NCI-H1436 (cell line): Measurements from ENCODE around the gene CELSR2.

Experiments used
- DNase-seq: peaks from one replicate; lab custom pipeline; 2025; lab: John Stamatoyannopoulos, UW

CELSR2 gene

DNA sequence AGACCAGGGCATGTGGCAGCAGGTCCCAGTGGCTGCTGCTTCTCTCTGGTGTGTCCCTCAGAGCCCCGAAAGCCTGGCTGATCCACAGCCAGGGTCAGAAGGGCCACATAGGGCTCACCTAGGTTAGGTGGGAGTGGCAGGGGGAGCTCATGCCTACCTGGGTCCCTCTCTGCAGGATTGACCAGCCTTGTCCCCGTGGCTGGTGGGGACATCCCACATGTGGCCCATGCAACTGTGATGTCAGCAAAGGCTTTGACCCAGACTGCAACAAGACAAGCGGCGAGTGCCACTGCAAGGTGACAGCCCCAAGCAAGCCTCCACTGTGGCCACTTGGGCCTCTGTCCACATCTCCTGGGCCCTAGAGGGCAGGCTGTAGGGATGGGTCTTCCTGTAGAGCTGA, 15.7 kb downstream of the CELSR2 start:
- DNase-seq: no peak

DNA sequence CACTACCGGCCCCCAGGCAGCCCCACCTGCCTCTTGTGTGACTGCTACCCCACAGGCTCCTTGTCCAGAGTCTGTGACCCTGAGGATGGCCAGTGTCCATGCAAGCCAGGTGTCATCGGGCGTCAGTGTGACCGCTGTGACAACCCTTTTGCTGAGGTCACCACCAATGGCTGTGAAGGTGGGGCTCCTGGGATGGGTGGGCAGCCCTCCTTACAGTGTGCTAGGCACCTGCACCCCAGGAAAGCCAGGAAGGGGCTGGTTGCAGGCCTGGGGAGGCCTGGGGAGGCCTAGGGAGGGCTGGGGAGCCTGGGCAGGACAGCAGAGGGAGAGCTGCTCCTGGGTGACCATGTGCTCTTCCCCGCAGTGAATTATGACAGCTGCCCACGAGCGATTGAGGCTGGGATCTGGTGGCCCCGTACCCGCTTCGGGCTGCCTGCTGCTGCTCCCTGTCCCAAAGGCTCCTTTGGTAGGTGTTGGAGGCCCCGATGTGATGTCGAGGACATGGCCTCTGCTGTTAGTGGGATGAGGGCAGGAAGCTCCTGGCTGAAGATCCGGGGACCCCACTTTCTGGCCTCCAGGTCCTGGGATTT, 16.5 kb downstream of the CELSR2 start:
- no peak for DNase-seq

DNA sequence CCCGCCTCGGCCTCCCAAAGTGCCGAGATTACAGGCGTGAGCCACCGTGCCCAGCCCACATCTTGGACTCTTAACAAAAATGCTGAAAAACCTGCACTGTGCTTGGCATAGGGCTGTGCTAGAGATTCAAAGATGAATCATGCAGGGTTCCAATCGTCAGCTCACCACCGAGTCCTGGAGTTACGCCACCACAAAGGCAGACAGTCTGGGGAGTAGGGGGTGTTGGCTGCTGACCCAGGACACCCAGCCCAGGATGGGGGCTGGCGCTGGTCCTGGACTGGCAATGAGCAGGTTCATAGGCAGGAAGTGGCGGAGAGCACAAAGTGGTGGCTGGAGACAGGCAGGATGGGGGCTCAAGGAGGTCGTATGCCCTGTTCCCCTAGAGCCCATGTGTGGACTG, 17.6 kb downstream of the CELSR2 start:
- no peak for DNase-seq

DNA sequence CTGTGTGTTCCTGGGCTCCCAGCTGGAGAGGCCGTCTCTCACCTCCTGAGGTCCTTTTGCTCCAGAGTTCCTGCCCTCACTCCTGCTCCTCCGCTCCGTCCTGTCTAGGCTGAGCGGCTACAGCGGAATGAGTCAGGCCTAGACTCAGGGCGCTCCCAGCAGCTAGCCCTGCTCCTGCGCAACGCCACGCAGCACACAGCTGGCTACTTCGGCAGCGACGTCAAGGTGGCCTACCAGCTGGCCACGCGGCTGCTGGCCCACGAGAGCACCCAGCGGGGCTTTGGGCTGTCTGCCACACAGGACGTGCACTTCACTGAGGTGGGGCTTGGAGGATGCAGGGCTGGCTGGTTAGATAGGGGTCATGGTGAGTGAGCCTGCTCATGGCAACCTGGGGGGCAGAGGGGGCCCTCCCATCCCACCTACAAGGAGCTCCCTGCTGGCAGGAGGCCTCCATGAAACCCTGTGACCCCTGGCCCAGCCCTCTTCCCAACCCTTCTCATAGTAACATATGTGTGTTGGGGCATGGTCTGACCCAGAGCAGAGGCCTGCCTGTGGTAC, 18.5 kb downstream of the CELSR2 start:
- no peak for DNase-seq

DNA sequence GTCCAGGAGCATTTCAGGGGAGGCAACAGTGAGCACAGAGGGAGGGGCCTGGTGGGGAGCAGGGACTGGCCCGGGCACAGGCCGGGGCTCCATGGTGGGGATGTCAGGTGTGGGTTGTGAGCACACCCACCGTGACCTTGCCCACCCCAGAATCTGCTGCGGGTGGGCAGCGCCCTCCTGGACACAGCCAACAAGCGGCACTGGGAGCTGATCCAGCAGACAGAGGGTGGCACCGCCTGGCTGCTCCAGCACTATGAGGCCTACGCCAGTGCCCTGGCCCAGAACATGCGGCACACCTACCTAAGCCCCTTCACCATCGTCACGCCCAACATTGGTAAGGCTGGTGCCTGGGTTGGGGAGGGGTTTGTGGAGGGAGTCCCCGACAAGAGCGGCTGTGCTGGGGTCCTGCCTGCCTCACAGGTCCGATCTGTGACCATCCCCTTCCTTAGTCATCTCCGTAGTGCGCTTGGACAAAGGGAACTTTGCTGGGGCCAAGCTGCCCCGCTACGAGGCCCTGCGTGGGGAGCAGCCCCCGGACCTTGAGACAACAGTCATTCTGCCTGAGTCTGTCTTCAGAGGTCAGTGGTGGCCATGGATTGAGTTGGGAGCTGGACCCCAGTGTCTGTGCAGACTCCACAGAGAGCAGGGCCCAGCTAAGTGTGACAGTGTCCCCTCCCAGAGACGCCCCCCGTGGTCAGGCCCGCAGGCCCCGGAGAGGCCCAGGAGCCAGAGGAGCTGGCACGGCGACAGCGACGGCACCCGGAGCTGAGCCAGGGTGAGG, 19.3 kb downstream of the CELSR2 start:
- no peak for DNase-seq

DNA sequence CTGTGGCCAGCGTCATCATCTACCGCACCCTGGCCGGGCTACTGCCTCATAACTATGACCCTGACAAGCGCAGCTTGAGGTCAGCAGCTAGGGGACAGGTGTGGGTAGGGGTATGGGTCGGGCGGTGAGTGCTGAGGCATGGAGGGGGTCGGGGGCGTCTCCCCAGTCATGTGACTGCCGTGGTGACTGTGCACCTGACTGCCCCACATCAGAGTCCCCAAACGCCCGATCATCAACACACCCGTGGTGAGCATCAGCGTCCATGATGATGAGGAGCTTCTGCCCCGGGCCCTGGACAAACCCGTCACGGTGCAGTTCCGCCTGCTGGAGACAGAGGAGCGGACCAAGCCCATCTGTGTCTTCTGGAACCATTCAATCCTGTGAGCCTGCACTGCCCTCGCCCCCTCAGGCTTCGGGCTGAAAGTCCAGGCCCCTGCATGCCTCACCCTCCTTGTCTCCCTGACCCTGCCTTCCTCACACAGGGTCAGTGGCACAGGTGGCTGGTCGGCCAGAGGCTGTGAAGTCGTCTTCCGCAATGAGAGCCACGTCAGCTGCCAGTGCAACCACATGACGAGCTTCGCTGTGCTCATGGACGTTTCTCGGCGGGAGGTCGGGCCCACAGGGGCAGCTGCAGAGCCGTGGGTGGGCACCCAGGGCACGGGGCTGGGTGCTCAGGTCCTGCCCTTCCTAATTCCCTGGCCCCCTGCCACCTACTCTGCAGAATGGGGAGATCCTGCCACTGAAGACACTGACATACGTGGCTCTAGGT, 20.1 kb downstream of the CELSR2 start:
- no peak for DNase-seq

DNA sequence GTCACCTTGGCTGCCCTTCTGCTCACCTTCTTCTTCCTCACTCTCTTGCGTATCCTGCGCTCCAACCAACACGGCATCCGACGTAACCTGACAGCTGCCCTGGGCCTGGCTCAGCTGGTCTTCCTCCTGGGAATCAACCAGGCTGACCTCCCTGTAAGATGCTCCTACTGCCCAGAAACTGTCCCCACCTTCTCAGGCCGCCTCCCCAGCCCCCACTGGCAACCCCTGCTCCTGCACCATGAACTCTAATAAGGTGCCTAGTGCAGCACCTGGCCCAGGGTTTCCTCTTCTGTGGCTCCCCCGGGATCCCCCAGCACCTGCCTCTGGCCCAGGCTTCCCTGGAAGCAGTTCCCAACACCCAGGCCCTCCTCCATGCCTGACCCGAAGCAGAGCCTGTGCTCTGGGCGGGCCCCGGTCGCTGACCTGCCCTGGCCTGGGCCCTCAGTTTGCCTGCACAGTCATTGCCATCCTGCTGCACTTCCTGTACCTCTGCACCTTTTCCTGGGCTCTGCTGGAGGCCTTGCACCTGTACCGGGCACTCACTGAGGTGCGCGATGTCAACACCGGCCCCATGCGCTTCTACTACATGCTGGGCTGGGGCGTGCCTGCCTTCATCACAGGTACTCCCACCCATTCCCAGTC, 20.8 kb downstream of the CELSR2 start:
- no peak for DNase-seq

DNA sequence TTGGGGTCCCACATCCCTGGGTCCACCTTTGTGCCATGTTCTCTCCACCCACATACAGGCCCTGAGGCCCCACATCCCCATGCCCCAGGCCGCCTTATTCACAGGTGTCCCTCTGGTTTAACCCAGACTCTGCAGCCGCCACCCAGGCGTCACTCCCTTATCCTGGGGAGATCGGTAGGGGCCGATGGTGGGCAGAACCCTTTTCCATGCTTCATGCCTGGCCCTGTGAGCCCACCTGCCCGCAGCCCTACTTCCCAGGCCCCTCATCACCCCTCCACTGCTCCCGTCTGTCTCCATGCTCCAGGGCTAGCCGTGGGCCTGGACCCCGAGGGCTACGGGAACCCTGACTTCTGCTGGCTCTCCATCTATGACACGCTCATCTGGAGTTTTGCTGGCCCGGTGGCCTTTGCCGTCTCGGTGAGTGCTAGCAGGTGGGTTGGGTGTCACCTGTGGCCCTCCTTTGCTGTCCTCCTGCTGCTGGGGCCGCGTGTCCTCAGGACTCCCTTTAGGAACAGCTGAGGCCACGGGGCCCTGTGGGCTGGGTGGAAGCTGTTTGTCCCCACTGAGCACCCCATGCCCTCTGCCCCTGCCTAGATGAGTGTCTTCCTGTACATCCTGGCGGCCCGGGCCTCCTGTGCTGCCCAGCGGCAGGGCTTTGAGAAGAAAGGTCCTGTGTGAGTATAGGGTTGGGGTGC, 21.4 kb downstream of the CELSR2 start:
- no peak for DNase-seq

DNA sequence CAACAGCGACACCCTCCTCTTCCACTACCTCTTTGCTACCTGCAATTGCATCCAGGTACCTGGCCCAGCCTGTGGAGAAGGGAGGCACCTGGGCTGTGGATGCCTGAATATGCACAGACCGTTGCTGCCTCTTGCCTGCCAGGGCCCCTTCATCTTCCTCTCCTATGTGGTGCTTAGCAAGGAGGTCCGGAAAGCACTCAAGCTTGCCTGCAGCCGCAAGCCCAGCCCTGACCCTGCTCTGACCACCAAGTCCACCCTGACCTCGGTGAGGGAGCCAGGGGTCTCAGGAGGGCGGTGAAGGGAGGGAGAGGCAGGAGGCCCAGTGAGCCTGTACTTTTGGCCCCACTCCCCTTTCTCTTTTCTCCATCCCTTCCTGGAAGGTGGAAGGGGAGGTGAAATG, 22.1 kb downstream of the CELSR2 start:
- no peak for DNase-seq

DNA sequence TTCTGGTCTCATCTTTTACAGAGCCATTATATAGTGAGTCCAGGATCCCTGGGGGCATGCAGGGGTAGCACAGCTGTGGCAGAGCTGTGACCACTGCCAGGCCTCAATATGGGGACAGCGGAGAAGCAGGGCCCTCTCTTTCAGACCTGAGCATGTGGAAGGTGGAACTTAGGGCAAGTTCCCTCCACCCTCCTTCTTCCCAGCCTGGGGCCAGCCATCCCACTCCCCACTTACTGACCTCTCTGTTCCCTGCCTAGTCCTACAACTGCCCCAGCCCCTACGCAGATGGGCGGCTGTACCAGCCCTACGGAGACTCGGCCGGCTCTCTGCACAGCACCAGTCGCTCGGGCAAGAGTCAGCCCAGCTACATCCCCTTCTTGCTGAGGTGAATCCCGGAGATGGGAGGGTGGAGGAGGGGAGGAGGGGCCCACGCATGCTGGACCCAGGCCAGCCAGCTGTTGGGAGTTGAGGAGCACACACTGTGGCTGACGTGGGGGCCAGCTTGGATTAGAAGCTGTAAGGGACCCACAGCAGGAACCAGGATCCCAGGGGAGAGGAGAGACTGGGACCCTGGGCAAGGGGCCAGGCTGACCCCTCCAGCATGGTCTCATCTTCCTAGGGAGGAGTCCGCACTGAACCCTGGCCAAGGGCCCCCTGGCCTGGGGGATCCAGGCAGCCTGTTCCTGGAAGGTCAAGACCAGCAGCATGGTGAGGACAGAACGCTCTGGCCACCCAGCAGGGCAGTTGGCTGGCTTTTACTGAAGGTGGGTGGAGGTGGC, 22.9 kb downstream of the CELSR2 start:
- no peak for DNase-seq

DNA sequence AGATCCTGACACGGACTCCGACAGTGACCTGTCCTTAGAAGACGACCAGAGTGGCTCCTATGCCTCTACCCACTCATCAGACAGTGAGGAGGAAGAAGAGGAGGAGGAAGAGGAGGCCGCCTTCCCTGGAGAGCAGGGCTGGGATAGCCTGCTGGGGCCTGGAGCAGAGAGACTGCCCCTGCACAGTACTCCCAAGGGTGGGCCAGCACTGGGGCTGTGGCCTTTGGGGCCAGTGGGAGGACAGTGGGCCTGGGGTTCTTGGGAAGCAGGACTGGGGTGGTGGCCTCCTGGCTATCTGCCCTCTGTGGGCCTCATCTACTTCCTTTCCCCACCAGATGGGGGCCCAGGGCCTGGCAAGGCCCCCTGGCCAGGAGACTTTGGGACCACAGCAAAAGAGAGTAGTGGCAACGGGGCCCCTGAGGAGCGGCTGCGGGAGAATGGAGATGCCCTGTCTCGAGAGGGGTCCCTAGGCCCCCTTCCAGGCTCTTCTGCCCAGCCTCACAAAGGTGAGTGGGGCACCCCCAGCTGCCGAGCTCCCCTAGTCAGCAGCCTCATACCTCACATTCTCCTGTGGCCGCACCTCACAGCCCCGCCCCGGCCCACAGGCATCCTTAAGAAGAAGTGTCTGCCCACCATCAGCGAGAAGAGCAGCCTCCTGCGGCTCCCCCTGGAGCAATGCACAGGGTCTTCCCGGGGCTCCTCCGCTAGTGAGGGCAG, 23.6 kb downstream of the CELSR2 start:
- DNase-seq: no peak

DNA sequence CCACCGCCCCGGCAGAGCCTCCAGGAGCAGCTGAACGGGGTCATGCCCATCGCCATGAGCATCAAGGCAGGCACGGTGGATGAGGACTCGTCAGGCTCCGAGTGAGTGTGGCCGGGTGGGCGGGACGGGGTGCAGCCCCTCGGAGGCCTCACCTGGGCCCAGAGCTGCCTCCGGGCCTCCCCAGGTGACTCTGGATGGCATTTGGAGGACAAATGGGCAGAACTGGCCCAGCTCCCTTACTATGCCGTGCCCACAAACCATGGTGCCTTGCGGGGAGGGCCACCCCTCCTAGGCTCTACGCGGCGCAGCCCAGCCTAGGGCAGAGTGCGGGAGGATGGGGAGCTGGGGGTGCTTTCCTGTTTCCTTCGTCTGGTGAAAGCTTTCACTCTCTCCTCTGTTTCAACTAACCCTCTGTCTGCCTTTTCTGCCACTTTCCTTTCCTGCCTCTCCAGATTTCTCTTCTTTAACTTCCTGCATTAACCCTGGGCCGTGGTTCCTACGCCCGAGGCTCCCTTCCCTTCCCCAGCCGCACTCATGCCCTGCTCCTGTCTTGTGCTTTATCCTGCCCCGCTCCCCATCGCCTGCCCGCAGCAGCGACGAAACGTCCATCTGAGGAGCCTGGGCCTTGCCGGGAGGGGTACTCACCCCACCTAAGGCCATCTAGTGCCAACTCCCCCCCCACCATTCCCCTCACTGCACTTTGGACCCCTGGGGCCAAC, 24.4 kb downstream of the CELSR2 start:
- no peak for DNase-seq

DNA sequence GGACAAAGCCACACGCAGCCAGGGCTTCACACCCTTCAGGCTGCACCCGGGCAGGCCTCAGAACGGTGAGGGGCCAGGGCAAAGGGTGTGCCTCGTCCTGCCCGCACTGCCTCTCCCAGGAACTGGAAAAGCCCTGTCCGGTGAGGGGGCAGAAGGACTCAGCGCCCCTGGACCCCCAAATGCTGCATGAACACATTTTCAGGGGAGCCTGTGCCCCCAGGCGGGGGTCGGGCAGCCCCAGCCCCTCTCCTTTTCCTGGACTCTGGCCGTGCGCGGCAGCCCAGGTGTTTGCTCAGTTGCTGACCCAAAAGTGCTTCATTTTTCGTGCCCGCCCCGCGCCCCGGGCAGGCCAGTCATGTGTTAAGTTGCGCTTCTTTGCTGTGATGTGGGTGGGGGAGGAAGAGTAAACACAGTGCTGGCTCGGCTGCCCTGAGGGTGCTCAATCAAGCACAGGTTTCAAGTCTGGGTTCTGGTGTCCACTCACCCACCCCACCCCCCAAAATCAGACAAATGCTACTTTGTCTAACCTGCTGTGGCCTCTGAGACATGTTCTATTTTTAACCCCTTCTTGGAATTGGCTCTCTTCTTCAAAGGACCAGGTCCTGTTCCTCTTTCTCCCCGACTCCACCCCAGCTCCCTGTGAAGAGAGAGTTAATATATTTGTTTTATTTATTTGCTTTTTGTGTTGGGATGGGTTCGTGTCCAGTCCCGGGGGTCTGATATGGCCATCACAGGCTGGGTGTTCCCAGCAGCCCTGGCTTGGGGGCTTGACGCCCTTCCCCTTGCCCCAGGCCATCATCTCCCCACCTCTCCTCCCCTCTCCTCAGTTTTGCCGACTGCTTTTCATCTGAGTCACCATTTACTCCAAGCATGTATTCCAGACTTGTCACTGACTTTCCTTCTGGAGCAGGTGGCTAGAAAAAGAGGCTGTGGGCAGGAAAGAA, 25.5 kb downstream of the CELSR2 start:
- no peak for DNase-seq

DNA sequence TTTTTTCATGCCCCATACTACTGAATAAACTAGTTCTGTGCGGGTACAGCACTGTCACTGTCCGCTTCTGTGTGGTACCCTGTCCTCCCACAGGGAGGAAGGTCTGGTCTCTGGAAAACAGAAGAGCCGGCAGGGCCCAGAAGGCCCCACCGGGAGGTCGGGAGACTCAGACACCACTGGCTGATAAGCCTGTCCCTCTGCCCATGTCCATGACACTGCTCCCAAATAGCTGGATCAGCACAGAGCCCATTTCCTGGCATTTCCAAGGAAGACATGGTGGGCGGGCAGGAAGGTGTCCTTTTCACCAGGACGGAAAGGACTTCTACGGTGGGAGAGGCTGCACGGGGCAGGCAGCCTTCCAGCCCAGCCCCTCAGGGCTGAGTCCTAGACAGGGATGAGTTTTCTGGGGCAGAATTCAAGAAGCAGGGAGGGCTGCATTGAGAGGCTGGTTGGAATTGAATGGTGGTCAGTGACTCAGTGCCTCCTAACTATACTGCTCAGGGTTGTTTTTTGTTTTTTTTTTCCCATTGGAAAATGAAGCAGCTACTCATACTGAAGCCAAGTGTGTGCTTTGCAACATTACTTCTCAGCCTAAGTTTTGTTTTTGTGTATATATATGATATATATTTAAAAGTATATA, 26.5 kb downstream of the CELSR2 start:
- no peak for DNase-seq

DNA sequence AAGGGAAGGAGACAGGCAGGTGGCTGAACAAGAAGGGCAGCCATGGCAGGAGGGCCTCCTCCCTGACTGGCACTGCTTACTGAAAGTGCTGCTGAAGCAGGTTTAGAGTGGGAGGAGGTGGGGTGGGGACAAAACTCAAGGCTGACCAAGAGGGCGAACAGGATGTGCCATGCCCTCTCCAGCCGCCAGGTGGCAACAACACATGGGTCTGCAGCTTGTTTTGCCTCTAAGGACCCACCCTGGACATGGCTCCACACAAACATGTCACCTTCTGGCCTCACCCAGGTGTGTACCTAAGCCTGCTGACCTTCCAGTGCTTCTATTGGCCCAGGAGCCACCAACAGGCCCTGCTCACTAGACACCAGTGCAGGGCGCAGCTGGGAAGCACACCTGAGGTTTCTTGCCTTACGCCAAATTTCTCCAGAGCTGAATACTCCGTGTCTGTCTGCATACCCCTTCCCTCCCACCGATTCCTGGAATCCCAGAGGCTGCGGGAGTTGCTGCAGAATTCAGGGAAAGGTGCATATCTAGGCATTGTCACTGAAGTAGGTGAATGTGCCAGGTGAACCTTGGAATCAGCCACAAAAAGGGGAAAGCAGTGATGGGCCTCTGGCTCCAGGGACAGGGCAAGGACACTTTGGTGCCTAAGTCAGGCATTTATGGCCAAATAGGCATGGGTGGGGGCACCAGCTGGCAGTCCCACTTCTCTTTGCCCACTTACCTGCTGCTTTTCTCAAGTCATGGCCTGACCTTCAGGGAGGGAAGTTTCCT, 28.3 kb downstream of the CELSR2 start:
- DNase-seq: peak; percentile 67

DNA sequence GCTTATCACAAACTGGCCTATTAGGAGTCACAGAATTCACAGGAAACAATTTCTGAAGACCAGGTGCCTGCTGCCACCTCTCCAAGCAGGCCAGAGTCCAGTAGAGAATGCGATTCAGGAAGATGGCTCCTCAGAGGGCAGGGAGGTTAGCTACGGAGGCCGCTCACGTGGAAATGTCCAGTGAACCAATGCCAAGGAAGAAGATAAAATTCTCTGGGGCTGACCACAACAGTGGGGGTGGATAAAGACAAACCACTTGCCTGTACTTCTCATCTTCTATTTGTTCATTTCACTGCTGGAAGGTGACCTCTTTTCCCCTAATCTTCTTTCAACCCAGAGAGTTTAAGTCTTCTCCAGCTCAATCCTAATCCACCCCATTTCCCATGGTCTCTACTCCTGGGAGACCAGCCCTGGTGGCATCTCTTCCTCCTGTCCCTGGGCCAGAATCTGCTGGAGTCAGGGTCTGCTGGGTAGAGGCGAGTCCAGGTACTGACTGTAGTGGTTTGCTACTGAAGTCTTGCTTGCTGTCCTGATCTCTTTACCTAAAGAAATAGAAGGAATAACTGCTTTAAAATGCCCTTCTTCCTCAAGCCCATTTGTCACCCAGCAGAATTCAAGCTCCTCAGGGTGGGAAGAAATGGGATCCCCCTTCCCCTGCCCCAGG, 30.4 kb downstream of the CELSR2 start:
- no peak for DNase-seq

DNA sequence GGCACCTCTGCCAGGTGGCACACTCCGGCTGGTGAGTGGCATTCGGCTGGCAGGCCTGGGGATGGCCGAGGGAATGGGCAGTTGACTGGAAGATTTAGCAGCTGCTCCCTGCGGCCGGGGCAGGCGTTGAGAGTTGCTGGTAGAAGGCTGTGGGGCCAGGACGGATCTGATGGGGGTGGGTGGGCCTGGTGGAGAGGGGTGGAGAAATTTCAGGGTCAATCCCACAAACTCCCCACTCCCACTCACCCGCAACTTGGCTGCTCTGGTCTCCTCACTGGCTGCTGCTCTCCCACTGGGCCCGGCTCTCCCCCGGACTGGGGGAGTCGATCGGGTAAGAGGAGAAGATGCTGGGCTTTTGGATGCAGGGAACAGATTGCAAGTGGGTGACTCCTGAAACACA, 31.5 kb downstream of the CELSR2 start:
- no peak for DNase-seq
